H1 (cell line): Measurements from ENCODE around the gene GPR37. TPM values are rescaled to one million over a fixed set of nuclear protein-coding genes. Genes with fewer than 3 reads are reported as not detected.

ENCODE experiments used
- SRF ChIP-seq: IDR thresholded peaks from 2 replicates; pipeline ENCODE4 v1.6.1; 2011; ENCODE audit warnings: mild to moderate bottlenecking, low read depth, low read length, moderate library complexity
- polyA plus RNA-seq, 7 experiments: library from polyadenylated mRNA; depleted of rRNA in 3 of 7; stranded (reverse) in 5 of 7; unstranded in 2 of 7; fragments of >200 nt in 5 of 7; fragments of 200-250 nt in 2 of 7; gene quantifications; 1 replicate in 5 of 7; 2 replicates in 1 of 7; 4 replicates in 1 of 7; pipeline versions ENCODE4 v1.2.1 to v1.2.3, GENCODE V29; 2011 to 2013; ENCODE audit warnings: missing spikeins in 2 of 7, mixed read lengths in 2 of 7
- total RNA-seq: library from RNA; stranded (reverse); fragmentation: NEBNext Ultra II Directional; extraction: Animal tissue kit (Norgen Biotek cat#: 25700); gene quantifications from 2 replicates; pipeline ENCODE4 v1.2.1, GENCODE V29; 2021

The GPR37 gene
- total and polyA plus RNA-seq, 2 of the 8 experiments (the other 6 are each of a cell fraction or from before 2014, with no cell fraction given), result 1.5 to 17.4 TPM

DNA sequence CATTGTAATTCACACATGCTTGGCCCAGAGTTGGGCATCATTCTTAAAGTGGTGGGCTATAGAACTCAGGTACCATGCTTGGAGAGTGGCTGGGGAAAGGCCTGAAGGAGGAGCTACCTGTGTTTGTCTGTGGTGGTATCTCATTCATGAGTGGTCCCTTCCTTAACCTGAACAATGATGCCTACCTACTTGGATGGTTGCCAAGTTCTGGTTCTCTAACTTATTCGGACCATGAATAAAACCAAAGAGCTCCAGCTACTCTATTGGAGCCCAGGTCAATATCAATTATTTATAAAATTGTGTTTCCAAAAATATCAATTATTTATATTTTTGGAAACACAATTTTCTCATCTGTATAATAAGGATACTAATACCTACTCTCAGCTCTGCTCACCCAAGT is 2.9 kb upstream of the GPR37 start (continued):
- no peak for TF ChIP-seq SRF
